ENCODE results near the gene ZNF814.
"Not testable (repeated sequence)": the region's sequence is repeated elsewhere in the genome, so short reads cannot be mapped to it uniquely, and the experiment has no call there.

ZNF814 gene

DNA sequence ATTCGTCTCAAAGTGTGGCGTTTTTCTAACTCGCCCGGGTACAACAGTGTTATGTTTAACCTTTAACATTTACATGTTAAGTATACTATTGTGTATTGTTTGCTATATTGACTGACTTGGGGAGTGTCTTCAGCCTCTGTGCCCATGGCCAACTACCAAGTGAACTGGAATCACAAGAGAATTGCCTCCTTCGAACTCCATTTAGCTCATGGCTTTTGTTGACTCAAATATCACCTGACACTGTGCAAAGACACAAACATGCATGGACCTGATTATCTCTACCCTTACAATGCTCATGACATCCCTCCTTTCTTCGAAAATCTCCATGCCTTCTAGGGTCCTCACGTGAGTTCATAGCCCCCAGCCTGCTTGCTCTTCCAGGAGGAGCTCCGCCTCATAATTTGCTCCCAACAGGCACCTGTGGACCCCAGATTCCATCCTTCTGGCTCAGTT lies 704 bp downstream of the ZNF814 start:
- DNase-seq = no peak
- TF ChIP-seq, protein P1, sequence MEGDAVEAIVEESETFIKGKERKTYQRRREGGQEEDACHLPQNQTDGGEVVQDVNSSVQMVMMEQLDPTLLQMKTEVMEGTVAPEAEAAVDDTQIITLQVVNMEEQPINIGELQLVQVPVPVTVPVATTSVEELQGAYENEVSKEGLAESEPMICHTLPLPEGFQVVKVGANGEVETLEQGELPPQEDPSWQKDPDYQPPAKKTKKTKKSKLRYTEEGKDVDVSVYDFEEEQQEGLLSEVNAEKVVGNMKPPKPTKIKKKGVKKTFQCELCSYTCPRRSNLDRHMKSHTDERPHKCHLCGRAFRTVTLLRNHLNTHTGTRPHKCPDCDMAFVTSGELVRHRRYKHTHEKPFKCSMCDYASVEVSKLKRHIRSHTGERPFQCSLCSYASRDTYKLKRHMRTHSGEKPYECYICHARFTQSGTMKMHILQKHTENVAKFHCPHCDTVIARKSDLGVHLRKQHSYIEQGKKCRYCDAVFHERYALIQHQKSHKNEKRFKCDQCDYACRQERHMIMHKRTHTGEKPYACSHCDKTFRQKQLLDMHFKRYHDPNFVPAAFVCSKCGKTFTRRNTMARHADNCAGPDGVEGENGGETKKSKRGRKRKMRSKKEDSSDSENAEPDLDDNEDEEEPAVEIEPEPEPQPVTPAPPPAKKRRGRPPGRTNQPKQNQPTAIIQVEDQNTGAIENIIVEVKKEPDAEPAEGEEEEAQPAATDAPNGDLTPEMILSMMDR (IDR thresholded peaks at IDR 0.05; ENCODE audit: low read depth, low read length, missing control alignments) = no peak
- H3K27ac ChIP-seq = peak overlapping the region; percentile 55
- in situ Hi-C loops (cut with HindIII; ENCODE audit: low pct_ligation_motif_present, low sequenced_read_pairs) = no loop called here
- H3K36me3 ChIP-seq (replicated peaks) = peaks cover 2% of the 10 kb centered on the region
- H3K27me3 ChIP-seq (replicated peaks) = no peaks in the 10 kb centered on the region
- H3K4me3 ChIP-seq (ENCODE audit: low read depth, low read length) = peak overlapping the region; percentile 92

DNA sequence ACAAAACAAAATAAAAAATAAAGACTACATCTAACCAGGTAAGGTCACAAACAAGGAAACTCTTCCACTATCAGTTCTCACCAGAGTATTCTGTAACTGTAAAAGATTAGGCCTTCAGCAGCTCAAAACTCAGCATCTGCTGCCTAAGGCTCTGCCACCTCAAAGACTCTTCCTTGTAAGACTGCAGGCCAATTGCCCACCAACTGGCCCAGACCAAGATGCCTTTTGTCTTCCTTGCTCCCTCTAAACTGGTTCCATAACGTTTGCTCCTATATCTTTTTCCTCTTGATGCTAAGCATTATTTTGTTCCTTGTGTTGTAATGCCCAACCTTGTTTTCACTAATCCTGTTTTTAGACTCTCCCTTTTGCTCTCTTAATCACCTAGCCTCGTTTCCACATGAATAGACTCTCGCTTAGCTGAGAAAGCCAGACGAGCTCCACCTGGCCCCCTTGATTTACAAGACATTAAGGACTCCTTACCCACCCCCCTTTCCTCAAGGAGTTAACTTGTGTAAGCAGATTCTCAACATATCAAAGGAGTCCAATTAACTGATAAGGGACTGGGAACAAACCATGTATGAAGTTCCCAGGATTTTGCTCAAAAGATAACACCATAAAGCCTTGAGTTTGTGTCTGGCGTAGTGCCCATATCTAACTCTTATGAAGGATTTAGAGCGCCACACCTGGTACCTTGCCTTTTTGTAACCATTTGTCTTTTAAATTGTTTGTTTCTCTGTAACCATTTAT lies 1.5 kb downstream of the ZNF814 start:
- Histone ChIP-seq H3K4me3 (ENCODE audit: low read depth, low read length) (peak overlapping the region; percentile 92), H3K27ac (peak overlapping the region; percentile 4), H3K36me3 (replicated peaks) (peaks cover 2% of the 10 kb centered on the region), H3K27me3 (replicated peaks) (no peaks in the 10 kb centered on the region)
- TF ChIP-seq, protein P1 (IDR thresholded peaks at IDR 0.05; ENCODE audit: low read depth, low read length, missing control alignments) = no peak
- no peak for DNase-seq
- in situ Hi-C loops (cut with HindIII; ENCODE audit: low pct_ligation_motif_present, low sequenced_read_pairs) = no loop called here

DNA sequence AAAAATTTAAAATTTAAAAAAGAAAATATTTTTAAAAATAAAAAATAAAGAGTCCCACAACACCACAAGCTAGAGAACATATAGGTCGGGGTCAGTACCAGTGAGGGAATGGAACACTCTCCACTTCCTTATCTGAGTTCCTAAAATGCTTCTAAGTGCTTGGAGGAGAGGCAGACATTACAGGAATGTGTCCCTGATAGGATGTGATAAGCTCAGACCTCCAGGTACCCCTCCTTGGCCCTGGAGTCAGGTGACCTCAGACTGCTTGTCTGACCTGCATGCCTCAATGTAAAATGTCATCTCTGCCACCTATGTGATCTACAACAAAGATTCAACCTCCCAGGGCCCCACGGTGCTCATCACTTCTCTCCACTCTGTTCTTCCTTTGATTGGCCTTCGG lies 2.8 kb downstream of the ZNF814 start:
- no peak for DNase-seq
- Histone ChIP-seq H3K27me3 (replicated peaks) (no peaks in the 10 kb centered on the region), H3K4me3 (ENCODE audit: low read depth, low read length) (no peak overlapping the region), H3K36me3 (replicated peaks) (peaks cover 2% of the 10 kb centered on the region), H3K27ac (no peak overlapping the region)
- TF ChIP-seq, protein P1 (IDR thresholded peaks at IDR 0.05; ENCODE audit: low read depth, low read length, missing control alignments) = no peak
- in situ Hi-C loops (cut with HindIII; ENCODE audit: low pct_ligation_motif_present, low sequenced_read_pairs) = no loop called here

DNA sequence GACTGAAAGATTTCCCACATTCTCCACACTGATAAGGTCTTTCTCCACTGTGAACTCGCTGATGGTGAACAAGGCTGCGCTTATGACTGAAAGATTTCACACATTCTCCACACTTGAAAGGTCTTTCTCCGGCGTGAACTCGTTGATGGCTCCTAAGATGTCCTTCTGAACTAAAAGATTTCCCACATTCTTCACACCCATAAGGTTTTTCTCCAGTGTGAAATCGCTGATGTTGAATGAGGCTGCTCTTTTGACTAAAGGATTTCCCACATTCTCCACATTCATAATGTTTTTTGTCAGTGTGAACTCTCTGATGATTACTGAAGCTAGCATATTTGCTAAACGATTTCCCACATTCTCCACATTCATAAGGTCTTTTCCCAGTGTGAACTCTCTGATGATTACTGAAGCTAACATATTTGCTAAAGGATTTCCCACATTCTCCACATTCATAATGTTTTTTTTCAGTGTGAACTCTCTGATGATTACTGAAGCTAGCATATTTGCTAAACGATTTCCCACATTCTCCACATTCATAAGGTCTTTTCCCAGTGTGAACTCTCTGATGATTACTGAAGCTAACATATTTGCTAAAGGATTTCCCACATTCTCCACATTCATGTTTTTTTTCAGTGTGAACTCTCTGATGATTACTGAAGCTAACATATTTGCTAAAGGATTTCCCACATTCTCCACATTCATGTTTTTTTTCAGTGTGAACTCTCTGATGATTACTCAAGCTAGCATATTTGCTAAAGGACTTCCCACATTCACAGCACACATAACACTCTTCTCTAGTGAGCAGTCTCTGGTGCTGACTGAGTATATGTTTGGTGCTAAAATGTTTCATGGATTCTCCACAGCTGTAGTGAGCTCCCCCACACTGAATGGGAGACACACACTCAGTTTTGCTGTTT lies 14.7 kb downstream of the ZNF814 start:
- peaks cover 31% of the 10 kb centered on the region for H3K36me3 ChIP-seq (replicated peaks)

DNA sequence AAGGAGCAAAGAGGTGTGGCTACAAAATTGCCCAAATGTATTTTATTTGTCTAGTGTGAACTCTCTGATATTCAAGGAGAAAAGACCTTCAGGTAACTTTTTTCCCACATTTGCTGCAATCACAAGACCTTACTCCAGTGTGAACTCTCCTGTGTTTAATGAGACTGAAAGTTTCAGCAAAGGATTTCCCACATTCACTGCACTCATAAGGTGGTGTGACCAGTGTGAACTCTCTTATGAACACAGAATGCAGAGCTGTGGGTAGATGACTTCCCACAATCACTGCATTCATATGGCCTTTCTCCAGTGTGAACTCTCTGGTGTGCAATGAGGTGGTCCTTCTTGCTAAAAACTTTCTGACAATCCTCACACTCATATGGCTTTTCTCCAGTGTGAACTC lies 16.4 kb downstream of the ZNF814 start:
- TF ChIP-seq, protein P1 (IDR thresholded peaks at IDR 0.05; ENCODE audit: low read depth, low read length, missing control alignments) = no peak
- H3K27ac ChIP-seq = no peak overlapping the region
- DNase-seq = no peak
- H3K4me3 ChIP-seq (ENCODE audit: low read depth, low read length) = no peak overlapping the region
- peaks cover 40% of the 10 kb centered on the region for H3K36me3 ChIP-seq (replicated peaks)
- in situ Hi-C loops (cut with HindIII; ENCODE audit: low pct_ligation_motif_present, low sequenced_read_pairs) = no loop called here
- H3K27me3 ChIP-seq (replicated peaks) = no peaks in the 10 kb centered on the region

More for the DNA sequence above, 14.7 kb downstream of the ZNF814 start:
- H3K4me3 ChIP-seq (ENCODE audit: low read depth, low read length); H3K27ac ChIP-seq; DNase-seq; H3K27me3 ChIP-seq (replicated peaks); in situ Hi-C loops (cut with HindIII; ENCODE audit: low pct_ligation_motif_present, low sequenced_read_pairs): not testable (repeated sequence)

DNA sequence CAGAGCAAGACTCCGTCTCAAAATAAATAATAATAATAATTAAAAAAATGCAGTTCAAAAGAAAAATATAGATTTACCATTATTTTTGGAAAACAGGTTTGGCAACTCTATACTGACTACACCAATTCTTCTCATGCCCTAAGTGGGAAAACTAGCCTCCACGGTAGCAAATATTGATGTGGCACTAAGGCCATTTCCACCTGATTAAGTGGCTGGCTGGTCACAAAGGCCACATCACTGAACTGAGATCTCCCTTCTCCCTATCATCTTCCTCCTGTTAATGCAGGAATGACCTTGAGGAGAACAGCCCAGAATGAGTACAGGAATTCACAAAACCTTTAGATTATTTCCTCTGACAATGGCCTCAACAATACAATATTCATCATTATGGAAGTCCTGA lies 18.6 kb downstream of the ZNF814 start:
- Histone ChIP-seq H3K27ac (no peak overlapping the region), H3K36me3 (replicated peaks) (peaks cover 46% of the 10 kb centered on the region), H3K4me3 (ENCODE audit: low read depth, low read length) (no peak overlapping the region), H3K27me3 (replicated peaks) (no peaks in the 10 kb centered on the region)
- in situ Hi-C loops (cut with HindIII; ENCODE audit: low pct_ligation_motif_present, low sequenced_read_pairs) = no loop called here
- TF ChIP-seq, protein P1 (IDR thresholded peaks at IDR 0.05; ENCODE audit: low read depth, low read length, missing control alignments) = no peak
- DNase-seq = no peak

DNA sequence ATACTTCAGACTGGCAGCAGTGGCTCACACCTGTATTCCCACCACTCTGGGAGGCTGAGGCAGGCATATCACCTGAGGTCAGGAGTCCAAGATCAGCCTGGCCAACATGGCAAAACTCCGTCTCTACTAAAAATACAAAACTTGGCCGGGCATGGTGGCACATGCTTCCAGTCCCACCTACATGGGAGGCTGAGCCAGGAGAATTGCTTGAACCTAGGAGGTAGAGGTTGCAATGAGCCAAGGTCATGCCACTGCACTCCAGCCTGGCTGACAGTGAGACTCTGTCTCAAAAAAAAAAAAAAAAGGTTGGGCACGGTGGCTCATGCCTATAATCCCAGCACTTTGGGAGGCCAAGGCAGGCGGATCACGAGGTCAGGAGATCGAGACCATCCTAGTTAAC lies 19.2 kb downstream of the ZNF814 start:
- peaks cover 48% of the 10 kb centered on the region for H3K36me3 ChIP-seq (replicated peaks)
- H3K4me3 ChIP-seq (ENCODE audit: low read depth, low read length); H3K27ac ChIP-seq; H3K27me3 ChIP-seq (replicated peaks); DNase-seq; in situ Hi-C loops (cut with HindIII; ENCODE audit: low pct_ligation_motif_present, low sequenced_read_pairs): not testable (repeated sequence)

Measured in brain microvascular endothelial cell (primary cell).